Ovary (tissue), 3 donors: ENCODE data around the gene NPW.

Experiments used
- CTCF ChIP-seq, 3 donors: fragments of 450-650 bp in 2 of 3; fragments of 200-600 bp in 1 of 3; IDR thresholded peaks; one replicate each; pipeline versions ENCODE4 v1.5.1 to v1.8.0; 2016 to 2022; ENCODE audit warnings: antibody characterized with exemption in 3 of 3, mild to moderate bottlenecking in 1 of 3
- POLR2A ChIP-seq: fragments of 450-650 bp; IDR thresholded peaks from one replicate; pipeline ENCODE4 v1.6.1; 2017; ENCODE audit warnings: antibody characterized with exemption, mild to moderate bottlenecking, moderate library complexity
- donor health status: DM: no; HTN: no; CAD: no.

- TF ChIP-seq POLR2A (no peak), CTCF (IDR thresholded peaks at IDR 0.05) (no peak)
These were observed 21.9 kb upstream of the NPW start for GRCh38 chr16:1997494-1998359.
